Endothelial cell of umbilical vein (primary cell): ENCODE results near the gene HSD3B1. TPM values are rescaled to one million over a fixed set of nuclear protein-coding genes. Genes with fewer than 3 reads are reported as not detected.

Experiments
- BruUV-seq: library from RNA; stranded (reverse); fragments of 400-500 nt; replicated peaks from 2 replicates; lab custom pipeline; 2021; lab: Mats Ljungman, UMichigan
- CTCF ChIA-PET: fragments of 300-600, 350-600 bp; sonication (Branson Sonifier 250); formaldehyde crosslinking; loops from one replicate; lab custom pipeline; 2021; ENCODE audit warnings: antibody characterized with exemption, inconsistent platforms; lab: Charles Lee
- POLR2A ChIA-PET: fragments of 300-600, 350-600 bp; sonication (Branson Sonifier 250); formaldehyde crosslinking; loops from one replicate; lab custom pipeline; 2021; ENCODE audit warnings: antibody characterized with exemption, inconsistent platforms; lab: Charles Lee
- DNase-seq: peaks from one replicate; pipeline ENCODE4 v3.0.0-alpha.2; 2011; ENCODE audit warnings: low read depth, low spot score
- FAIRE-seq: peaks from 2 replicates; lab custom pipeline; 2011; peaks lifted over from hg19 to GRCh38; lab: Jason Lieb, UNC
- H2AFZ ChIP-seq: 2 replicates; pipeline ENCODE4 v1.6.0; 2012; ENCODE audit warnings: low read depth, low read length, control low read depth, inconsistent platforms
- H3K27ac ChIP-seq: 2 replicates; pipeline ENCODE4 v1.5.1; 2011; ENCODE audit warnings: low read depth, mild to moderate bottlenecking, control low read depth, low read length, moderate library complexity; ENCODE audit not compliant: insufficient read depth
- H3K27me3 ChIP-seq, 2 experiments: 2 replicates each; pipeline versions ENCODE4 v1.6.0 to v1.6.1; 2011; ENCODE audit warnings: low read length in 2 of 2, mixed read lengths in 1 of 2; ENCODE audit not compliant: control insufficient read depth in 2 of 2, insufficient read depth in 2 of 2
- H3K36me3 ChIP-seq, 2 experiments: 2 replicates in 1 of 2; 3 replicates in 1 of 2; pipeline ENCODE4 v1.5.1; 2011; ENCODE audit warnings: low read length in 2 of 2, mild to moderate bottlenecking in 1 of 2, moderate library complexity in 1 of 2; ENCODE audit not compliant: control insufficient read depth in 2 of 2, insufficient read depth in 2 of 2; ENCODE audit errors: extremely low read depth in 1 of 2
- H3K4me1 ChIP-seq: 3 replicates; pipeline ENCODE4 v1.5.1; 2011; ENCODE audit warnings: mild to moderate bottlenecking, low read length; ENCODE audit not compliant: control insufficient read depth, insufficient read depth; ENCODE audit errors: extremely low read depth
- H3K4me2 ChIP-seq: 2 replicates; pipeline ENCODE4 v1.6.1; 2011; ENCODE audit warnings: low read length, control low read depth, mixed read lengths; ENCODE audit not compliant: insufficient read depth
- H3K4me3 ChIP-seq, 3 experiments: fragments of 200-600 bp in 1 of 3; sonication (generic), shearing (Covaris generic) in 1 of 3; replicated peaks in 1 of 3; 2 replicates each; pipeline ENCODE4 v1.5.1; 2011 to 2016; ENCODE audit warnings: control low read depth in 3 of 3, low read length in 3 of 3, mild to moderate bottlenecking in 2 of 3, inconsistent platforms in 1 of 3, low read depth in 1 of 3, moderate library complexity in 1 of 3; ENCODE audit not compliant: insufficient read depth in 1 of 3
- H3K79me2 ChIP-seq: 2 replicates; pipeline ENCODE4 v1.6.0; 2012; ENCODE audit warnings: low read length, inconsistent platforms; ENCODE audit not compliant: control insufficient read depth, insufficient read depth
- H3K9ac ChIP-seq: replicated peaks from 2 replicates; pipeline ENCODE3; 2011; ENCODE audit warnings: low read length, control low read depth; ENCODE audit not compliant: insufficient read depth; ENCODE audit errors: extremely low read depth
- H3K9me1 ChIP-seq: replicated peaks from 3 replicates; pipeline ENCODE4 v1.6.0; 2011; ENCODE audit warnings: mild to moderate bottlenecking, low read length; ENCODE audit not compliant: control insufficient read depth, insufficient read depth; ENCODE audit errors: extremely low read depth
- H3K9me3 ChIP-seq: replicated peaks from 2 replicates; pipeline ENCODE4 v1.5.1; 2012; ENCODE audit warnings: low read length, inconsistent platforms; ENCODE audit not compliant: control insufficient read depth, insufficient read depth
- H4K20me1 ChIP-seq: replicated peaks from 2 replicates; pipeline ENCODE3; 2011; ENCODE audit warnings: mild to moderate bottlenecking, low read length; ENCODE audit not compliant: control insufficient read depth, insufficient read depth; ENCODE audit errors: extremely low read depth
- FOS ChIP-seq: IDR thresholded peaks from 2 replicates; pipeline ENCODE4 v1.6.1; 2011; ENCODE audit warnings: mild to moderate bottlenecking, low read length, moderate library complexity, borderline replicate concordance; ENCODE audit not compliant: insufficient read depth
- JUN ChIP-seq: IDR thresholded peaks from 2 replicates; pipeline ENCODE4 v1.6.1; 2011; ENCODE audit warnings: borderline replicate concordance, low read depth; ENCODE audit not compliant: insufficient read length, insufficient read depth
- POLR2A ChIP-seq: IDR thresholded peaks from 2 replicates; pipeline ENCODE4 v1.6.1; 2012; ENCODE audit warnings: low read depth, mild to moderate bottlenecking, control low read depth, low read length
- POLR2AphosphoS5 ChIP-seq: IDR thresholded peaks from 2 replicates; pipeline ENCODE4 v1.6.1; 2012; ENCODE audit warnings: low read depth, mild to moderate bottlenecking, control low read depth, low read length, moderate library complexity; ENCODE audit not compliant: insufficient read depth
- dilution Hi-C: fragments of 300-500 bp; cut with MboI; formaldehyde crosslinking; loops from one replicate; pipeline ENCODE4 v1.15.0; 2019; ENCODE audit warnings: low sequenced_read_pairs; ENCODE audit not compliant: extremely low pct_ligation_motif_present
- intact Hi-C: fragments of 100-400 bp; cut with micrococcal nuclease; formaldehyde crosslinking; loops from one replicate; pipeline ENCODE4 v1.10.0; 2022
- polyA plus RNA-seq, 4 experiments: library from polyadenylated mRNA; depleted of rRNA in 3 of 4; stranded (reverse) in 3 of 4; unstranded in 1 of 4; fragments of >200 nt; gene quantifications; 2 replicates each; pipeline versions ENCODE4 v1.2.1 to v1.2.3, GENCODE V29; 2011 to 2012; ENCODE audit warnings: missing spikeins in 1 of 4
- total RNA-seq: library from RNA; stranded (reverse); gene quantifications from 2 replicates; pipeline ENCODE4 v1.2.3, GENCODE V29; 2021
- TF ChIP-seq, protein P1 (sequence below): IDR thresholded peaks from 2 replicates; pipeline ENCODE4 v1.6.1; 2011; ENCODE audit not compliant: insufficient read depth, insufficient read length

Gene HSD3B1
- total and polyA plus RNA-seq, 2 donors (not counting 3 experiments of a cell fraction or from before 2014, with no cell fraction given): not detected

GRCh38 chr1:119547306-119547705, 40.3 kb downstream of the HSD3B1 start:
- BruUV-seq: no TSS peak
- no peaks in the 10 kb centered on the region for H3K9me1 ChIP-seq
- POLR2A ChIA-PET: no interaction called here
- H4K20me1 ChIP-seq: no peaks in the 10 kb centered on the region
- no peak overlapping the region for H3K27ac ChIP-seq
- no peaks in the 10 kb centered on the region for H3K36me3 ChIP-seq
- H3K4me2 ChIP-seq: no peak overlapping the region
- DNase-seq (no peak), FAIRE-seq (no peak)
- peaks cover 2 to 4% of the 10 kb centered on the region in 2 experiments for H3K27me3 ChIP-seq
- no peaks in the 10 kb centered on the region for H3K79me2 ChIP-seq
- CTCF ChIA-PET: interaction anchor here (0.7 to 1.5 kb wide), 3 partner anchors 11 to 128 kb away, joined by 3 to 4 read pairs (median 4); partner anchors contain the start of gene ZNF697
- TF ChIP-seq FOS (no peak), POLR2A (no peak), POLR2AphosphoS5 (no peak), JUN (no peak)
- TF ChIP-seq, protein P1, sequence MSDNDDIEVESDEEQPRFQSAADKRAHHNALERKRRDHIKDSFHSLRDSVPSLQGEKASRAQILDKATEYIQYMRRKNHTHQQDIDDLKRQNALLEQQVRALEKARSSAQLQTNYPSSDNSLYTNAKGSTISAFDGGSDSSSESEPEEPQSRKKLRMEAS: no peak
- no peaks in the 10 kb centered on the region for H3K4me1 ChIP-seq
- intact Hi-C loops (no loop called here), dilution Hi-C loops (no loop called here)
- no peak overlapping the region for H3K4me3 ChIP-seq
- H2AFZ ChIP-seq: no peak overlapping the region
- H3K9me3 ChIP-seq: no peaks in the 10 kb centered on the region
- no peak overlapping the region for H3K9ac ChIP-seq

DNA sequence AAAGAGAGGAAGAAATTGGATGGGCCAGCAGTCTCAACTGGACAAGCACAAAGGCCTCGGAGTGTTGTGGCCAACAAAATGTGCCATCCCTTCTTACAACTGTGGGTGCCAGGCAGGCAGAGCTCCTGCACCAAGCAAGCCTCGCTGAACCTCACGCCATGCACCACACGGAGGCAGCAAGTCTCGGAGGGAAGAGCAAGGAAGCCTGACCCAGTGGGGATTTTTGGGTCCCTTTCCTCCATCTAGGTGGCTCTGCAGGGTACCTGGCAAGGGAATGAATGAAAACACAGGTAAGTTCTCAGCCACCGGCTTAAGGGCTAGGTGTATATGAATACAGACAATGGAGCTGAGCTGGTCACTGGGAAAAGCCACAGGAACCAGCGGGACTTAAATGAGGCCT, 40.8 kb downstream of the HSD3B1 start:
- Histone ChIP-seq H4K20me1 (no peaks in the 10 kb centered on the region), H3K36me3 (no peaks in the 10 kb centered on the region), H3K27me3 (peaks cover 2 to 4% of the 10 kb centered on the region in 2 experiments), H3K4me1 (no peaks in the 10 kb centered on the region), H3K9me3 (no peaks in the 10 kb centered on the region), H3K9ac (no peak overlapping the region), H3K9me1 (no peaks in the 10 kb centered on the region), H2AFZ (no peak overlapping the region), H3K4me2 (no peak overlapping the region), H3K79me2 (no peaks in the 10 kb centered on the region), H3K27ac (no peak overlapping the region), H3K4me3 (no peak overlapping the region)
- no TSS peak for BruUV-seq
- ChIA-PET POLR2A (no interaction called here), CTCF (interaction anchor here (0.7 to 1.5 kb wide), 5 partner anchors 11 to 197 kb away, joined by 3 to 4 read pairs (median 3); partner anchors contain the start of gene ZNF697)
- dilution Hi-C loops (no loop called here), intact Hi-C loops (no loop called here)
- FAIRE-seq: no peak
- no peak for TF ChIP-seq POLR2A
- TF ChIP-seq POLR2AphosphoS5: no peak
- no peak for TF ChIP-seq JUN
- TF ChIP-seq, protein P1: no peak
- DNase-seq: no peak
